Raji (cell line): Measurements from ENCODE around the gene CCL15.

Source experiments
- POLR2A ChIP-seq: IDR thresholded peaks from 2 replicates; pipeline ENCODE4 v1.6.1; 2011; ENCODE audit warnings: low read depth, low read length, control low read depth; ENCODE audit not compliant: insufficient read depth

The CCL15 gene

GRCh38 chr17:36002631-36003030 is 1.3 kb upstream of the CCL15 start:
- no peak for TF ChIP-seq POLR2A

GRCh38 chr17:36001862-36002603 is 680 bp upstream of the CCL15 start:
- TF ChIP-seq POLR2A, result no peak

GRCh38 chr17:36000732-36001109 is 632 bp downstream of the CCL15 start:
- no peak for TF ChIP-seq POLR2A

GRCh38 chr17:35998756-35999155 is 2.6 kb downstream of the CCL15 start:
- no peak for TF ChIP-seq POLR2A

- no peak for TF ChIP-seq POLR2A
Measured at GRCh38 chr17:35998018-35998545, 3.3 kb downstream of the CCL15 start.

GRCh38 chr17:35991075-35991474 is 10.3 kb downstream of the CCL15 start:
- TF ChIP-seq POLR2A, result no peak

GRCh38 chr17:35988164-35988563 is 13.2 kb downstream of the CCL15 start:
- TF ChIP-seq POLR2A, result no peak

GRCh38 chr17:35986643-35987042 is 14.7 kb downstream of the CCL15 start, which contains the start of gene CCL14:
CCL14 (minus strand) TSS chr17:35986729; CDS start chr17:35986649, 80 bp downstream.
- no peak for TF ChIP-seq POLR2A

- no peak for TF ChIP-seq POLR2A
Measured at GRCh38 chr17:35984140-35984539, 17.2 kb downstream of the CCL15 start.

- no peak for TF ChIP-seq POLR2A
Measured at GRCh38 chr17:35982409-35983191, 18.8 kb downstream of the CCL15 start.

GRCh38 chr17:35981908-35982330 is 19.4 kb downstream of the CCL15 start:
- TF ChIP-seq POLR2A, result no peak

GRCh38 chr17:35981246-35981645 is 20.1 kb downstream of the CCL15 start, which contains the start of gene CCL16:
CCL16 (minus strand) TSS chr17:35981497; CDS start chr17:35981420, 77 bp downstream.
- no peak for TF ChIP-seq POLR2A

GRCh38 chr17:35978346-35978745 is 23.0 kb downstream of the CCL15 start:
- TF ChIP-seq POLR2A, result no peak

GRCh38 chr17:35977509-35977908 is 23.8 kb downstream of the CCL15 start:
- TF ChIP-seq POLR2A, result no peak

- no peak for TF ChIP-seq POLR2A
Measured at GRCh38 chr17:35973333-35974260, 27.8 kb downstream of the CCL15 start.
